Thoracic aorta (tissue), 2 donors: ENCODE results near the gene STPG3. TPM values are rescaled to one million over a fixed set of nuclear protein-coding genes. Genes with fewer than 3 reads are reported as not detected.
A peak's percentile ranks its signal among the peaks of the same experiment; 100 is the strongest.
"Not testable (repeated sequence)": the region's sequence is repeated elsewhere in the genome, so short reads cannot be mapped to it uniquely, and the experiment has no call there.

ENCODE experiments used
- ATAC-seq: fragments of 150-250 bp; one replicate; pipeline ENCODE4 v1.8.0; 2017; ENCODE audit warnings: low read depth; ENCODE audit not compliant: insufficient number of reproducible peaks, low FRiP score
- DNase-seq: peaks from one replicate; pipeline ENCODE4 v3.0.0-alpha.2; 2020; ENCODE audit warnings: low spot score
- H3K27ac ChIP-seq, 2 donors: fragments of 200-600 bp; sonication (generic); 1 replicate in 1 of 2; 2 replicates in 1 of 2; pipeline ENCODE4 v1.5.1; 2016; ENCODE audit warnings: mild to moderate bottlenecking in 2 of 2, moderate library complexity in 2 of 2
- H3K27me3 ChIP-seq: fragments of 200-600 bp; sonication (generic); replicated peaks from 2 replicates; pipeline ENCODE4 v1.6.0; 2016; ENCODE audit warnings: mild to moderate bottlenecking; ENCODE audit not compliant: insufficient read depth
- H3K36me3 ChIP-seq: fragments of 200-600 bp; sonication (generic); one replicate; pipeline ENCODE4 v1.5.1; 2016
- H3K4me1 ChIP-seq, 2 donors: fragments of 200-600 bp; sonication (generic); 1 replicate in 1 of 2; 2 replicates in 1 of 2; pipeline versions ENCODE4 v1.5.1 to v1.6.0; 2016; ENCODE audit warnings: low read depth in 2 of 2, mild to moderate bottlenecking in 1 of 2; ENCODE audit not compliant: control insufficient read depth in 1 of 2
- H3K4me3 ChIP-seq: fragments of 200-600 bp; sonication (generic); 2 replicates; pipeline ENCODE4 v1.5.1; 2016; ENCODE audit warnings: mild to moderate bottlenecking
- H3K9me3 ChIP-seq: fragments of 200-600 bp; sonication (generic); 2 replicates; pipeline ENCODE4 v1.5.1; 2016
- CTCF ChIP-seq: fragments of 200-600 bp; sonication (generic); IDR thresholded peaks from one replicate; pipeline ENCODE4 v1.5.1; 2019; ENCODE audit warnings: antibody characterized with exemption
- total RNA-seq, 2 donors: library from RNA; depleted of rRNA; stranded (reverse); fragments of >200 nt; gene quantifications; one replicate each; pipeline versions ENCODE4 v1.1.0 to v1.2.3, GENCODE V29; 2016

Gene STPG3
- total RNA-seq, 2 donors from 2014 or later: not detected

- no peak for ATAC-seq
- H3K4me1 ChIP-seq: peaks cover 9 to 48% of the 10 kb centered on the region in 2 donors
- TF ChIP-seq CTCF: no peak
- H3K4me3 ChIP-seq: peak overlapping the region; percentile 84
- no peaks in the 10 kb centered on the region for H3K9me3 ChIP-seq
- no peak for DNase-seq
- H3K36me3 ChIP-seq: peaks cover 12% of the 10 kb centered on the region
- no peaks in the 10 kb centered on the region for H3K27me3 ChIP-seq
- H3K27ac ChIP-seq: peak overlapping the region; percentile 90
These were observed 10.7 kb upstream of the STPG3 start for GRCh38 chr9:137240318-137240840.

GRCh38 chr9:137240841-137241489 is 10.1 kb upstream of the STPG3 start, which contains the start of gene TUBB4B:
Gene TUBB4B (plus strand): TSS chr9:137241287. CDS start chr9:137241361, 74 bp downstream.
- peaks cover 9 to 47% of the 10 kb centered on the region in 2 donors for H3K4me1 ChIP-seq

GRCh38 chr9:137241490-137242268 is 9.4 kb upstream of the STPG3 start:
- Histone ChIP-seq H3K4me1 (peaks cover 6 to 40% of the 10 kb centered on the region in 2 donors), H3K27me3 (no peaks in the 10 kb centered on the region), H3K4me3 (peak overlapping the region; percentile 93), H3K27ac (peak overlapping the region; percentile 86 to 89), H3K9me3 (no peaks in the 10 kb centered on the region), H3K36me3 (peaks cover 12% of the 10 kb centered on the region)
- no peak for TF ChIP-seq CTCF
- DNase-seq (no peak), ATAC-seq (peak; percentile 54)

More at GRCh38 chr9:137240841-137241489, 10.1 kb upstream of the STPG3 start, which contains the start of gene TUBB4B:
- H3K27me3 ChIP-seq: no peaks in the 10 kb centered on the region
- peak within 1 kb of the TSS; percentile 90 for H3K27ac ChIP-seq
- H3K9me3 ChIP-seq: no peaks in the 10 kb centered on the region
- peak within 1 kb of the TSS; percentile 93 for H3K4me3 ChIP-seq
- no peak for TF ChIP-seq CTCF
- ATAC-seq (peak; percentile 99), DNase-seq (peak; percentile 98)
- peaks cover 12% of the 10 kb centered on the region for H3K36me3 ChIP-seq

- DNase-seq (no peak), ATAC-seq (no peak)
- H3K4me3 ChIP-seq: peak overlapping the region; percentile 93
- H3K36me3 ChIP-seq: peaks cover 12% of the 10 kb centered on the region
- no peak for TF ChIP-seq CTCF
- H3K27ac ChIP-seq: peak overlapping the region; percentile 76 to 86
- H3K9me3 ChIP-seq: no peaks in the 10 kb centered on the region
- peaks cover 6 to 36% of the 10 kb centered on the region in 2 donors for H3K4me1 ChIP-seq
- H3K27me3 ChIP-seq: no peaks in the 10 kb centered on the region
These were observed 8.6 kb upstream of the STPG3 start for GRCh38 chr9:137242269-137243203.

- not testable (repeated sequence) for DNase-seq, H3K9me3 ChIP-seq, H3K4me3 ChIP-seq, H3K27me3 ChIP-seq, ATAC-seq, H3K27ac ChIP-seq
- Histone ChIP-seq H3K4me1 (peaks cover 6 to 36% of the 10 kb centered on the region in 2 donors), H3K36me3 (peaks cover 12% of the 10 kb centered on the region)
These were observed 7.8 kb upstream of the STPG3 start for GRCh38 chr9:137243266-137243625.
